GM12878 (cell line): ENCODE data around the gene FFAR3. TPM values are rescaled to one million over a fixed set of nuclear protein-coding genes. Genes with fewer than 3 reads are reported as not detected.

Source experiments
- ATAC-seq: fragments of 200-7000 bp; cut with Tn5 transposase; 3 replicates; pipeline ENCODE4 v1.9.1; 2020; ENCODE audit warnings: mild to moderate bottlenecking, moderate library complexity
- BruUV-seq: library from RNA; stranded (reverse); fragments of 400-500 nt; replicated peaks from 2 replicates; lab custom pipeline; 2021; lab: Mats Ljungman, UMichigan
- CTCF ChIA-PET: fragments of 300-600 bp; sonication (Branson Sonifier 250); formaldehyde crosslinking; extraction: SDS; loops from one replicate; lab custom pipeline; 2021; ENCODE audit warnings: inconsistent platforms; lab: Yijun Ruan, JAX
- POLR2A ChIA-PET: fragments of 350-600 bp; formaldehyde crosslinking; extraction: SDS; loops from one replicate; lab custom pipeline; 2021; ENCODE audit warnings: inconsistent platforms; lab: Charles Lee
- RAD21 ChIA-PET: fragments of 300-600 bp; sonication (Branson Sonifier 250); formaldehyde crosslinking; loops from one replicate; lab custom pipeline; 2023; ENCODE audit warnings: antibody characterized with exemption; ENCODE audit not compliant: unreplicated experiment; lab: Charles Lee
- SMC1A ChIA-PET: fragments of 300-600 bp; sonication (Branson Sonifier 250); formaldehyde crosslinking; loops from one replicate; lab custom pipeline; 2023; ENCODE audit not compliant: unreplicated experiment, uncharacterized antibody; lab: Charles Lee
- DNase-seq: peaks from one replicate; pipeline ENCODE4 v3.0.0-alpha.2; 2011; ENCODE audit warnings: low read depth, low spot score
- FAIRE-seq: peaks from 3 replicates; lab custom pipeline; 2011; peaks lifted over from hg19 to GRCh38; lab: Jason Lieb, UNC
- H2AFZ ChIP-seq: 2 replicates; pipeline ENCODE4 v1.6.0; 2011; ENCODE audit warnings: low read depth, low read length, control low read depth; ENCODE audit not compliant: control insufficient read depth
- H3K27ac ChIP-seq: 2 replicates; pipeline ENCODE4 v1.5.1; 2011; ENCODE audit warnings: control low read depth; ENCODE audit not compliant: control insufficient read depth, insufficient read depth
- H3K27me3 ChIP-seq, 2 experiments: replicated peaks in 1 of 2; 2 replicates each; pipeline versions ENCODE4 v1.6.0 to v1.6.1; 2011; ENCODE audit warnings: low read length in 1 of 2; ENCODE audit not compliant: control insufficient read depth in 2 of 2, insufficient read depth in 2 of 2
- H3K36me3 ChIP-seq, 2 experiments: 2 replicates each; pipeline ENCODE4 v1.5.1; 2011; ENCODE audit warnings: low read length in 1 of 2; ENCODE audit not compliant: control insufficient read depth in 2 of 2, insufficient read depth in 2 of 2
- H3K4me1 ChIP-seq: 2 replicates; pipeline ENCODE4 v1.6.1; 2011; ENCODE audit warnings: mild to moderate bottlenecking, low read length, moderate library complexity, mixed read lengths; ENCODE audit not compliant: control insufficient read depth, insufficient read depth
- H3K4me2 ChIP-seq: 2 replicates; pipeline ENCODE4 v1.6.0; 2011; ENCODE audit warnings: control low read depth; ENCODE audit not compliant: control insufficient read depth, insufficient read depth
- H3K4me3 ChIP-seq: fragments of 200-600 bp; sonication (generic); 2 replicates; pipeline ENCODE4 v1.5.1; 2016
- H3K79me2 ChIP-seq: 2 replicates; pipeline ENCODE4 v1.6.0; 2011; ENCODE audit warnings: low read length; ENCODE audit not compliant: control insufficient read depth, insufficient read depth
- H3K9ac ChIP-seq: 2 replicates; pipeline ENCODE4 v1.8.0; 2011; ENCODE audit warnings: low read length, control low read depth, mixed read lengths; ENCODE audit not compliant: control insufficient read depth, insufficient read depth
- H3K9me3 ChIP-seq: replicated peaks from 3 replicates; pipeline ENCODE4 v1.5.1; 2011; ENCODE audit warnings: mild to moderate bottlenecking, low read length; ENCODE audit not compliant: control insufficient read depth, insufficient read depth
- H4K20me1 ChIP-seq: 2 replicates; pipeline ENCODE4 v1.6.0; 2011; ENCODE audit not compliant: control insufficient read depth, insufficient read depth
- BACH1 ChIP-seq: fragments of 450-650 bp; IDR thresholded peaks from 2 replicates; pipeline ENCODE4 v1.6.1; 2017; ENCODE audit warnings: mild to moderate bottlenecking, borderline replicate concordance
- CREM ChIP-seq: IDR thresholded peaks from 2 replicates; pipeline ENCODE4 v1.6.1; 2014; ENCODE audit warnings: antibody characterized with exemption, low read depth
- MEF2A ChIP-seq: IDR thresholded peaks from 2 replicates; pipeline ENCODE4 v1.6.1; 2011; ENCODE audit warnings: low read depth, mild to moderate bottlenecking, low read length, moderate library complexity; ENCODE audit not compliant: insufficient read depth
- NBN ChIP-seq: fragments of 450-650 bp; IDR thresholded peaks from 2 replicates; pipeline ENCODE4 v1.6.1; 2016
- NFIC ChIP-seq: IDR thresholded peaks from 2 replicates; pipeline ENCODE4 v1.6.1; 2012; ENCODE audit warnings: low read depth, mild to moderate bottlenecking, inconsistent platforms, low read length, moderate library complexity
- POLR2A ChIP-seq: IDR thresholded peaks from 2 replicates; pipeline ENCODE4 v1.6.1; 2011; ENCODE audit warnings: low read depth, mild to moderate bottlenecking, low read length
- RELA ChIP-seq: fragments of 450-650 bp; IDR thresholded peaks from 2 replicates; pipeline ENCODE4 v1.8.0; 2014; ENCODE audit warnings: borderline replicate concordance; ENCODE audit not compliant: partially characterized antibody
- SMARCA5 ChIP-seq: fragments of 450-650 bp; IDR thresholded peaks from 2 replicates; pipeline ENCODE4 v1.6.1; 2017; ENCODE audit warnings: mild to moderate bottlenecking
- WGBS: methylation state at CpG from one replicate; pipeline ENCODE4 v1.1.6; 2016; ENCODE audit warnings: low lambda C conversion rate; ENCODE audit not compliant: insufficient replicate concordance, insufficient coverage; ENCODE audit errors: missing lambda C conversion rate; 5-methylcytosine and 5-hydroxymethylcytosine counted together
- in situ Hi-C: fragments of 300-500 bp; cut with MboI; formaldehyde crosslinking; loops from 9 replicates; pipeline ENCODE4 v1.14.3; 2018; ENCODE audit warnings: mixed read lengths
- intact Hi-C: fragments of 100-400 bp; cut with micrococcal nuclease; formaldehyde crosslinking; loops from one replicate; pipeline ENCODE4 v1.14.2; 2022; ENCODE audit not compliant: unreplicated experiment
- polyA plus RNA-seq, 11 experiments: library from polyadenylated mRNA; depleted of rRNA in 4 of 11; unstranded in 6 of 11; stranded (reverse) in 5 of 11; fragments of >200 nt; fragmentation: Nextera tagmentation in 4 of 11; fragmentation: Illumina TruSeq in 1 of 11; extraction: Ambion mirVana in 4 of 11; extraction: Trizol in 1 of 11; gene quantifications; 1 replicate in 1 of 11; 2 replicates in 10 of 11; pipeline versions ENCODE4 v1.2.1 to v1.2.3, GENCODE V29; 2011 to 2016; ENCODE audit warnings: inconsistent platforms in 2 of 11, missing spikeins in 2 of 11, low read depth in 1 of 11
- total RNA-seq, 4 experiments: library from RNA; depleted of rRNA in 3 of 4; stranded (reverse); fragments of >200 nt in 3 of 4; fragmentation: Illumina TruSeq in 1 of 4; extraction: Trizol in 1 of 4; gene quantifications; 2 replicates each; pipeline versions ENCODE4 v1.2.1 to v1.2.3, GENCODE V29; 2013 to 2021

Gene FFAR3
- total and polyA plus RNA-seq, 10 of the 15 experiments (the other 5 are each of a cell fraction or from before 2014, with no cell fraction given) = 0.15 to 0.18 TPM; not detected in 8

- SMC1A ChIA-PET = interaction anchor here (0.8 to 11.0 kb wide), 5 partner anchors 12 to 192 kb away, joined by 4 to 122 read pairs (median 5); partner anchors contain the start of gene CD22
- H3K9ac ChIP-seq = no peak overlapping the region
- H3K79me2 ChIP-seq = no peaks in the 10 kb centered on the region
- no peak overlapping the region for H2AFZ ChIP-seq
- intact Hi-C loops (no loop called here), in situ Hi-C loops (no loop called here)
- DNase-seq (no peak), ATAC-seq (no peak), FAIRE-seq (no peak)
- no peak overlapping the region for H3K27ac ChIP-seq
- CTCF ChIA-PET = interaction anchor here (1.0 to 2.5 kb wide), 6 partner anchors 30 to 179 kb away, joined by 3 to 9 read pairs (median 6); partner anchors contain the start of gene FFAR1
- H3K27me3 ChIP-seq = no peaks in the 10 kb centered on the region
- 48% methylated on average over 9 of the region's 9 CpGs for WGBS
- no peaks in the 10 kb centered on the region for H3K36me3 ChIP-seq
- H3K4me3 ChIP-seq = no peak overlapping the region
- no peak overlapping the region for H3K4me2 ChIP-seq
- POLR2A ChIA-PET = interaction anchor here (0.5 to 1.3 kb wide), 3 partner anchors 10 to 349 kb away, joined by 3 to 5 read pairs (median 5); no protein-coding TSS in a partner anchor
- RAD21 ChIA-PET = interaction anchor here (1.5 kb wide), 1 partner anchor 37 kb away, joined by 3 read pairs; no protein-coding TSS in a partner anchor
- no peak for TF ChIP-seq BACH1
- no peaks in the 10 kb centered on the region for H4K20me1 ChIP-seq
- BruUV-seq = no TSS peak
- H3K9me3 ChIP-seq = no peaks in the 10 kb centered on the region
- peaks cover 21% of the 10 kb centered on the region for H3K4me1 ChIP-seq
These were observed 41.7 kb upstream of the FFAR3 start for GRCh38 chr19:35316560-35316959.

GRCh38 chr19:35317464-35318043 lies 40.7 kb upstream of the FFAR3 start:
- no peaks in the 10 kb centered on the region for H3K27me3 ChIP-seq
- no TSS peak for BruUV-seq
- 56% methylated on average over 7 of the region's 7 CpGs for WGBS
- ChIA-PET SMC1A (interaction anchor here (1.3 to 11.0 kb wide), 3 partner anchors 13 to 36 kb away, joined by 3 to 122 read pairs (median 4); no protein-coding TSS in a partner anchor), CTCF (interaction anchor here (0.9 to 4.7 kb wide), 5 partner anchors 11 to 178 kb away, joined by 4 to 35 read pairs (median 5); partner anchors contain the start of gene CD22), POLR2A (interaction anchor here (0.5 to 0.9 kb wide), 2 partner anchors 17 to 27 kb away, joined by 3 to 4 read pairs; no protein-coding TSS in a partner anchor), RAD21 (interaction anchor here (4.5 kb wide), 1 partner anchor 14 kb away, joined by 54 read pairs; the partner anchor contains the start of gene CD22)
- DNase-seq (no peak), FAIRE-seq (no peak), ATAC-seq (no peak)
- no peaks in the 10 kb centered on the region for H3K36me3 ChIP-seq
- H3K9ac ChIP-seq = no peak overlapping the region
- no peaks in the 10 kb centered on the region for H3K79me2 ChIP-seq
- H3K4me2 ChIP-seq = no peak overlapping the region
- intact Hi-C loops = no loop called here
- peaks cover 2% of the 10 kb centered on the region; the same call in 2 of the 3 replicates for H3K9me3 ChIP-seq
- H4K20me1 ChIP-seq = no peaks in the 10 kb centered on the region
- H3K4me3 ChIP-seq = no peak overlapping the region
- in situ Hi-C loops = no loop called here
- H2AFZ ChIP-seq = no peak overlapping the region
- peaks cover 21% of the 10 kb centered on the region for H3K4me1 ChIP-seq
- H3K27ac ChIP-seq = no peak overlapping the region
- TF ChIP-seq SMARCA5 (no peak), MEF2A (no peak), NFIC (no peak), CREM (no peak), RELA (no peak), NBN (no peak), POLR2A (no peak)
